Activated gamma-delta T cell (primary cell): Measurements from ENCODE around the gene NOS3.

Experiments
- DNase-seq: peaks from one replicate; lab custom pipeline; 2025; lab: John Stamatoyannopoulos, UW

NOS3 gene

GRCh38 chr7:150964593-150965111 is 26.2 kb upstream of the NOS3 start:
- DNase-seq: no peak

DNA sequence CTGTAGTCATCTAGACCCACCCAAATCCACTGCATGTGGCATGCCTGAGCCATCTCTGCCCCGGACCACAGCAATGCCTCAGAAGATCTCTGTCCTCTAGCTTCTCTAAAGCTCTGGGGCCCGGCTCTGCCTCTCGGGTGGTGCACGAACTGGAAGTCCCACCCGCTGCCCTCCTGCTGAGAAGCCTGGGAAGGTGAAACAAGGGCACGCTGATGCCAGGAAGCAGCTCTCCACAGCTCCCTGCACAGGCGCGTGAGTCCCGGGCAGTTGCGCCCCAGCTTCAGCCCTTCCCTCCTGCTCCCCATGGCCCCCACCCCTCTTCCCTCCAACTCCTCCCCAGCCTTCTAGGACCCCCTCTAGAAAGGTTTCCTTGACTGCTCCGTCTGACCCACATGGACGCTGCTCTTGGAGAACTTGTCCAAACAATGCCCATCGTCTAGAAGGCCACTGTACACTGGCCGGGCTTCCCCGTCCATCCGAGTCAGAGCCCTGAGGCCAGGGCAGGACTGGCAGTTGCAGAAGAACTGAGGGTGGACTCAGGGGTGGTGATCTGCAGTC is 25.5 kb upstream of the NOS3 start:
- no peak for DNase-seq

DNA sequence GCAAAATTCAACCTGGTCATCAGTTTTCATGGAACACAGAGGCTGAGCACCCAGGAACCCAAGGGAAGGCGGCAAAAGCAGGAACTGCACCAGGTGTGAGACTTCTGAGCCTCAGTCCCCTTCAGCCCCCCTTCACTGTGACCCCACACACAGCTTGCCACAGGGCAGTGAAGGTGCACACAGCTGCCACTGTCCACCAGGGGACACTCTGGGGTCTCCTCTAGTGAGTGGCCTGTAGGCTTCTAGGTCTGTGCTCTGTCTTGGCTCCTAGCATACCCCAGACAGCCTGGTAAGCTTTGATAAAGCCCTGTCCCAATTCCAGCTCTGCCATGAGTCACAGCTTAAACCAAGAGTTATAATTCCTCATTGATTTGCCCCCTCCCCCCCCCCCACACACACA is 24.8 kb upstream of the NOS3 start:
- no peak for DNase-seq

GRCh38 chr7:150967349-150967748 is 23.5 kb upstream of the NOS3 start:
- DNase-seq: no peak

DNA sequence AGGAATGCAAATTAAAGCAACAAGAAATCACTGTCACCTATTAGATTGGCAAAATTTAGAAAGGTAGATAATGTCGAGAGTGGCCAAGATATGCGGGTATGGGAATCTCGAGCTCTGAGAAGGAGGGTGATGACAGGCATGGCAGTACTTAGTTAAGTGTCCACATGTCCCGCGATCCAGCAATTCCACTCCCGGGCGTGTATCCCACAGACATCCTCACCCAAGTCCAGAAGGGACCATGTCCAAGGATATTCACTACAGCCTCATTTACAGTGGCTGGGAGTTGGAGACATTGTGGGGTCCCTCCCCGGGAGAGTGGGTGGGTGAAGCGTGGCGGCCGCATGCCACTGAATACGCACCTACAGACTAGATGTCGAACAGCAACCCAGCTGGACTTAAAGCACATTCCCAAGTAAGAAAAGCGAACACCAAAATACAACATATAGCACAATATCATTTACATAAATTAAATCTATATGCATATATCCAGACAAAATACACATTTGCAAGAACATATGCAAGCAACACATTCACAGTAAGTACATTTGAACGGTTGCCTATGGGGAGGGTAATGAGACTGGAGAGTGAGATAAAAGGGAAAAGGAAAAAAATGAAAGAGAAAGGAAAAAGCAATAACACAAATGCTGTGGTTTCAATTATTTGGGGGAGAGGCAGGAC is 22.6 kb upstream of the NOS3 start:
- no peak for DNase-seq

DNA sequence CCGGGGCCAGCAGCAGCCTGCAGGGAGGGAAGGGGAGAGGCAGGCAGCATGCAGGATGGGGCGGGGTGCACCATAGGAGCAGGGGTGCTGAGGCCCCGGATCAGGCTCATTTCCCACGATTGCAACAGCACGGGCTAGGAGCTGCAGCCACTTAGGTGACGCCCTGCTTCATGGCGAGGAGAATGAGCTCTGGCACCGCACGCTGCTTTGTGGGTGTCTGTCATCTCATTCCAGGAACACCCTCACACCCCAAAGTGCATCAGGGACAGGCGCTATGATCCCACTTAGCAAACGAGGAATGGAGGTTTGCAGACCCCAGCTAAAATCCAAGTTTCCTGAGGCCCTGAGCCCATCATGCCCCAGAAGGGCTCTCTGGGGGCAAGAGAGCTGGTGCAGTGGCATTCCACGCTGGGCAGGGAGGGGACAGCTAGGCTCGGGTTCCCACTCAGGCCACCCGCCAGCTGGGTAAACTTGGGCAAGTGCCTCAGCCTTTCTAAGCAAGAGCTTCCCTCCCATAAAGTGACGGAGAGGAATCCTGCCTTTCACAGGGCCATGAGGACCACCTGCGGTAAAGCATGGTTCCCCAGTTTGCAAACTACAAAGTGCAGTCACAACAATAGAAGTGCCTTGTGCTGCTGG is 22.0 kb upstream of the NOS3 start:
- no peak for DNase-seq

GRCh38 chr7:150969475-150969874 is 21.3 kb upstream of the NOS3 start:
- DNase-seq: no peak

DNA sequence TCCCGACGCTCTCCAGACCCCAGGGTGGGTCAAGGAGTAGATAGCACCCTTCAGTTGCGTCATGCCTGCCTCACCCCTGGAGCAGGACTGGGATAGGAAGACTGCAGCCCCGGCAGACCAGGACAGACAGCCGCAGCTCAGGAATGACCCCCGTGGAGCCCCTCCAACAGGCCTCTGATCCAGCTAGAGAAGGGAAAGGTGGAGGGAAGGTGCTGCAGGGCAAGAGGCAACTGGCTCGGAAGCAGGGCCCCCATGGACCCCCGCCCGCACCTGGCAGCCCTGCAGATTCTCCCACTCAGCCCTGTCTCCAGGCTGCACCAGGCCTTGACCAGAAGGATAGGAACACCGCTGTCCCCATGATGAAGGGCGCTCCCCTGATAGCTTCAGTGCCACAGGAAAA is 20.4 kb upstream of the NOS3 start:
- no peak for DNase-seq

- DNase-seq: no peak
These were observed 19.4 kb upstream of the NOS3 start for GRCh38 chr7:150971242-150972022.

- no peak for DNase-seq
These were observed 18.8 kb upstream of the NOS3 start for GRCh38 chr7:150972023-150972468.

DNA sequence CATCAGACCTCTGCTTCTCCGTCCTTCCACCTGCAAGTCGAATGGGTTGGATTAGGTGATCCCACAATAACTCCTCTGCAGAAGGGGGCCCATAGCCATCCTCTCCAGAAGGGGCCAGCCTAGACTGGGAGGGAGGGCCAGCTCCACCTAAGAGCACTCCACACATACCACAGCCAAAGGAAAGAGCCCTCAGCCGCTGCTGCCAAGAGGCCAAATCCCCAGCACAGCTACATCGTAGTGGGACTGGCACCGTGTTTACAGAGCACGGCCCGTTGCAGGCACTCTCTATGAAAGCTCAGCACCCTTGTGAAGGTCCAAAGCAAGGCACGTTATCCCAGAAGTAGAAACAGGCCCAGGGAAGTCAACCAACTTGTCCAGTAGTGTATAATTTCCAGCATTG is 18.1 kb upstream of the NOS3 start:
- DNase-seq: no peak

- no peak for DNase-seq
These were observed 17.0 kb upstream of the NOS3 start for GRCh38 chr7:150973571-150974451.

GRCh38 chr7:150974468-150975391 is 16.1 kb upstream of the NOS3 start:
- DNase-seq: peak; percentile 70

- no peak for DNase-seq
These were observed 15.1 kb upstream of the NOS3 start for GRCh38 chr7:150975536-150976319.

- DNase-seq: no peak
These were observed 14.1 kb upstream of the NOS3 start for GRCh38 chr7:150976529-150977381.

GRCh38 chr7:150977382-150978125 is 13.3 kb upstream of the NOS3 start:
- DNase-seq: no peak

DNA sequence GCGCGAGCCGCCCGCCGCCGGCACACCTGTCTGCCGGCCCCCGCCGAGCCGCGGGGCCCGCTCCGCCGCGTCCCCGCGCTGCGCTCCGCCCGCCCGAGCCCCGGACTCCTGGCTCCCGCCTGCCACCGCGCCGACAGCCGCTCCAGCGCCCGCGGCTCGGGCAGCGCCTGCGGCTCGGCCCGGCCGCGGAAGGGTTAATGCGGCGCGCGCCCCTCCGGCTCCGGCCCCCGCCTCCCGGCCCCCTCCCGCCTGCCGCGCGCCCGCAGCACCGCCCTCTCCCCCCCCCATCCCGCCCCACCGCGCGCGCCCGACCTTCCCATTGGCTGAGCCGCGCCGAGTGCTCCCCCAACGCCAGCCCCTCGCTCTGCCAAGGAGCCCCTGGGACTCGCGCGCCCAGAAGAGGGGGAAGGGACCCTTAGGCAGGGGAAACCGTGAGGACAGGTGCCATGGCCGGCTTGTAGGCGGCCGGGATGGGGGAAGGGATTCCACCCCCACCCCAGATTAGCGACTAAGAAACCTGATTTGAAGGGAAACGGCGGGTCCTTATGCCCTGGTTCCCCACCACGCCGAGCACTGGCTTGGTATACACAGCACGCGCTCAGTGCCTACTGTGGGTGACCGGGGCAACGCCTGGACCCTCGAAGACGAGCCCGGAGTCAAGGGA is 12.6 kb upstream of the NOS3 start, which contains the start of gene KCNH2:
Gene KCNH2, minus strand, starts transcription at position 196 of the 664 bp plus-strand sequence. CDS start 408 bp downstream, outside the sequence.
- no peak for DNase-seq
